ENCODE results near the gene SRSF1. TPM values are rescaled to one million over a fixed set of nuclear protein-coding genes. Genes with fewer than 3 reads are reported as not detected.
"Not testable (repeated sequence)": the region's sequence is repeated elsewhere in the genome, so short reads cannot be mapped to it uniquely, and the experiment has no call there.

The SRSF1 gene
- total RNA-seq, 1 experiment from 2014 or later, result 347 TPM

DNA sequence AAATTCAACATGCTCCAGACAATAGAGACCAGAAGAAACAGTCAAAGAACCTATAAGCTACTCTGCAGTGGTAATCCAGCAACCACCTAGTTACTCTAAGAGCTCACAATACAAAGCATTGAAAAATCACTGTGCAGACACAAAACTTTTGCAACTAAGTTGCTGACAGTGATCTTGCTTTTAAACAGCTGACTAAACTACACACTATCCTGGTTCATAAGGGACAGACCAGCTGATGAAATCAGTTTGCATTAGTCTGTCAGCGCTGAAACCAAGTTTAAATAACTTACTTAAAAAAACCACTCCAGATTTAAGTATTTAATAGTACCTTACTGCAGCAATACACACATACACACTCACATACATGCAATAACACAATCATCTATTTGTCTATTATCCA lies 23.6 kb downstream of the SRSF1 start:
- Histone ChIP-seq H3K27ac (ENCODE audit: low read length) (no peak overlapping the region), H3K4me2 (ENCODE audit: low read depth, low read length, poor library complexity, severe bottlenecking) (no peak overlapping the region), H2AFZ (ENCODE audit: low read length) (no peak overlapping the region), H3K27me3 (ENCODE audit: low read length) (no peaks in the 10 kb centered on the region), H3K4me1 (ENCODE audit: low read length) (peaks cover 35% of the 10 kb centered on the region), H3K4me3 (ENCODE audit: low read length) (no peak overlapping the region), H3K9me3 (ENCODE audit: low read length) (no peaks in the 10 kb centered on the region), H3K36me3 (ENCODE audit: insufficient read depth, low read length) (peaks cover 44% of the 10 kb centered on the region; the same call in 1 of the 2 replicates), H3K9me2 (replicated peaks; ENCODE audit: insufficient read depth, low read length) (no peaks in the 10 kb centered on the region), H3K9ac (ENCODE audit: low read length) (no peak overlapping the region), H3K79me2 (ENCODE audit: low read length) (peaks cover 74% of the 10 kb centered on the region), H4K20me1 (ENCODE audit: insufficient read depth, low read depth, low read length) (no peaks in the 10 kb centered on the region; the same call in 1 of the 2 replicates)
- no peak for DNase-seq

DNA sequence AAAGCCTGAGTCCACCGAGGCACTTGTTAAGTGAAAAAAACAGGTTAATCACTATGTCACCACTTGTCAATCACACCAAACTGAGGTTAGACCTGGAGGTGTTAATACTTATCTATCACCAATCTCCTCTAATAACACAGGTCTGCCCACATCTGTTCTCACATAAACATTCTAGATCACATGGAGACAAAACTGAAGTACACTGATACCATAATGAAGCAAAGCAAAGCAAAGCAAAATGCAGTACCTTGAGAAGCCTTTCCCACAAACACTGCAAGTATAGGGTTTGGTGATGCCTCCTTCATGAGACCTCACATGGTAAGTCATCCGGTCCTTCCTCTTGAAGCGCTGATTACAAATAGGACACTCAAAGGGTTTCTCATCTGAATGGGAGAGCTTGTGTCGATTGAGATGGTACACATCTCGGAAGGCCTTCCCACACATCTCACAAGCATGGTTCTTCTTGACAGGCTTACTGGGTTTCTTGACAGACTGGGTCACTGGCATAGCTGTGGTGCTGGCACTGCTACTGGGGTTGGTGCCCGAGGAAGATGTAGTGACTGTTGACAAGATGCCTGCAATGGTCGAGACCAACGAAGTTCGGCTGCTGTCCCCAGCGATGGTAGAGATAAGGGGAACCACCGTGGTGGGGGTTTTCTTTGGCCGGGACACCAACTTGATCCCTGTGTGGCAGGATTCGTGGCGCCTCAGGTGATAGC lies 24.4 kb downstream of the SRSF1 start:
- no peak overlapping the region for H2AFZ ChIP-seq (ENCODE audit: low read length)
- H3K9me3 ChIP-seq (ENCODE audit: low read length), result no peaks in the 10 kb centered on the region
- peaks cover 74% of the 10 kb centered on the region for H3K79me2 ChIP-seq (ENCODE audit: low read length)
- H3K27me3 ChIP-seq (ENCODE audit: low read length), result no peaks in the 10 kb centered on the region
- no peak overlapping the region for H3K4me2 ChIP-seq (ENCODE audit: low read depth, low read length, poor library complexity, severe bottlenecking)
- H3K36me3 ChIP-seq (ENCODE audit: insufficient read depth, low read length), result peaks cover 50% of the 10 kb centered on the region; the same call in 1 of the 2 replicates
- no peaks in the 10 kb centered on the region; the same call in 1 of the 2 replicates for H4K20me1 ChIP-seq (ENCODE audit: insufficient read depth, low read depth, low read length)
- no peaks in the 10 kb centered on the region for H3K9me2 ChIP-seq (replicated peaks; ENCODE audit: insufficient read depth, low read length)
- H3K9ac ChIP-seq (ENCODE audit: low read length), result no peak overlapping the region
- no peak for DNase-seq
- peaks cover 35% of the 10 kb centered on the region for H3K4me1 ChIP-seq (ENCODE audit: low read length)
- no peak overlapping the region for H3K4me3 ChIP-seq (ENCODE audit: low read length)
- no peak overlapping the region for H3K27ac ChIP-seq (ENCODE audit: low read length)

DNA sequence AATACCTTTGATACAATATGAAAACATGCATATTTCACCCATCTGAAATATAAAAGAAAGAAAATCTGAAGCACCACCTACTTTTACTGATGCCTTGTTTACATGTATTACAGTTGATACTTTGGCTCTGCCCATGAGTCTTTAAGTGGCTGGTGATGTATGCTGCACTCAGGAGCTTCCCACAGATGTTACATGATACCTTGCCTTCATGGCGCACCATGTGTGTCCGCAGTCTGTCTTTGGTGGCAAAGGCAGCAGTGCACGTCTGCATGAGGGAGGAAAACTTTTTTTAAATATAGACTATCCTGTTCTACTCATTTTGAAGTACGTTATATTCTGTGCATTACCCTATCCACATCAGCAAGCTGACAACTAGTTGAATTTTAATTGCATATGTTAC lies 26.5 kb downstream of the SRSF1 start:
- no peaks in the 10 kb centered on the region for H3K9me3 ChIP-seq (ENCODE audit: low read length)
- H3K9me2 ChIP-seq (replicated peaks; ENCODE audit: insufficient read depth, low read length), result no peaks in the 10 kb centered on the region
- peaks cover 22% of the 10 kb centered on the region for H3K4me1 ChIP-seq (ENCODE audit: low read length)
- no peak overlapping the region for H3K9ac ChIP-seq (ENCODE audit: low read length)
- H3K4me3 ChIP-seq (ENCODE audit: low read length), result no peak overlapping the region
- H3K36me3 ChIP-seq (ENCODE audit: insufficient read depth, low read length), result peaks cover 67% of the 10 kb centered on the region
- H3K27me3 ChIP-seq (ENCODE audit: low read length), result no peaks in the 10 kb centered on the region
- no peak overlapping the region for H3K4me2 ChIP-seq (ENCODE audit: low read depth, low read length, poor library complexity, severe bottlenecking)
- no peak overlapping the region for H2AFZ ChIP-seq (ENCODE audit: low read length)
- H3K79me2 ChIP-seq (ENCODE audit: low read length), result peaks cover 53% of the 10 kb centered on the region
- DNase-seq, result no peak
- H4K20me1 ChIP-seq (ENCODE audit: insufficient read depth, low read depth, low read length), result no peaks in the 10 kb centered on the region; the same call in 1 of the 2 replicates
- no peak overlapping the region for H3K27ac ChIP-seq (ENCODE audit: low read length)

DNA sequence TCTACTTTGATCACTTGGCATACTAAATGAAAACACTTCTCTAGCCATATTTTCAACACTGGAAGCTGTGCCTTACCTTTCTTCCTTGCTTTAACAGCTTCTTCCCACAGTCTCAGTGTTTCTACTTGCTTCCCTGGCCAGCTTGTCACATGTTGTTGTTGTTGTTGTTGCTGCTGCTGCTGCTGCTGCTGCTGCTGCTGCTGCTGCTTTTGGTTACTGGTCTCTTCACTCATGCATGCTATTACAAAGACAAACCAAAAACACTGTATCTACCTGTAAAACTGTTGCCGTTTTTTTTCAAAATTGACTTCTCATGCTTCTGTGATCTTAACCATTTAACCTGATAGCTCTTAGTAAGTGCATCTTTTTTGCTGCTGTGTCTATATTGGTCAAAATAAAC lies 28.0 kb downstream of the SRSF1 start:
- no peaks in the 10 kb centered on the region for H3K27me3 ChIP-seq (ENCODE audit: low read length)
- H3K36me3 ChIP-seq (ENCODE audit: insufficient read depth, low read length), result peaks cover 76% of the 10 kb centered on the region
- H3K4me3 ChIP-seq (ENCODE audit: low read length), result no peak overlapping the region
- peaks cover 38% of the 10 kb centered on the region for H3K79me2 ChIP-seq (ENCODE audit: low read length)
- DNase-seq, result no peak
- H3K4me2 ChIP-seq (ENCODE audit: low read depth, low read length, poor library complexity, severe bottlenecking), result no peak overlapping the region
- H3K4me1 ChIP-seq (ENCODE audit: low read length), result peaks cover 7% of the 10 kb centered on the region; the same call in 1 of the 2 replicates
- H3K9me2 ChIP-seq (replicated peaks; ENCODE audit: insufficient read depth, low read length), result no peaks in the 10 kb centered on the region
- H3K27ac ChIP-seq (ENCODE audit: low read length), result no peak overlapping the region
- no peaks in the 10 kb centered on the region for H3K9me3 ChIP-seq (ENCODE audit: low read length)
- no peak overlapping the region for H3K9ac ChIP-seq (ENCODE audit: low read length)
- no peaks in the 10 kb centered on the region for H4K20me1 ChIP-seq (ENCODE audit: insufficient read depth, low read depth, low read length)
- H2AFZ ChIP-seq (ENCODE audit: low read length), result no peak overlapping the region

DNA sequence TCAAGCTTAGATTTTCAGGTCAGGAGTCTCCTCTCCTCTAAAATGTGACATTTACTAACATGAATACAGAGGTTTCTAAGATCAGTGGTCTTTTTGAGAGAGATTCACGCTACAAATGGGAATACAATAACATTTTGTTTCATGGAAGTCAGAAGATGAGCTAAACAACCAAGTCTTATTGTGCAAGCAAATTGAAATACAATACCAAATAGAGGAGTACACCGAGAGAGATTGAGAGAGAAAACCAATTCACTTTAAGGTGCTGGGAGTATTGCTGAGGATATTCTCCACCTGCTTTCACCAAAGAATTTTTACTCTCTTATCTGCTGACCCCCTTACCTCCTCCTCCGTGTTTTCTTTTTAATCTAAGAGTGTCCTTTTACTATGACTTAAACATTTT lies 30.5 kb downstream of the SRSF1 start:
- peaks cover 5% of the 10 kb centered on the region; the same call in 1 of the 2 replicates for H3K4me1 ChIP-seq (ENCODE audit: low read length)
- H3K9ac ChIP-seq (ENCODE audit: low read length), result no peak overlapping the region
- H4K20me1 ChIP-seq (ENCODE audit: insufficient read depth, low read depth, low read length), result no peaks in the 10 kb centered on the region; the same call in 1 of the 2 replicates
- H3K9me2 ChIP-seq (replicated peaks; ENCODE audit: insufficient read depth, low read length), result no peaks in the 10 kb centered on the region
- no peak overlapping the region for H3K4me3 ChIP-seq (ENCODE audit: low read length)
- no peak for DNase-seq
- H2AFZ ChIP-seq (ENCODE audit: low read length), result no peak overlapping the region
- no peaks in the 10 kb centered on the region for H3K27me3 ChIP-seq (ENCODE audit: low read length)
- H3K4me2 ChIP-seq (ENCODE audit: low read depth, low read length, poor library complexity, severe bottlenecking), result no peak overlapping the region
- H3K79me2 ChIP-seq (ENCODE audit: low read length), result peaks cover 13% of the 10 kb centered on the region
- H3K27ac ChIP-seq (ENCODE audit: low read length), result no peak overlapping the region
- peaks cover 72% of the 10 kb centered on the region for H3K36me3 ChIP-seq (ENCODE audit: insufficient read depth, low read length)
- H3K9me3 ChIP-seq (ENCODE audit: low read length), result no peaks in the 10 kb centered on the region

DNA sequence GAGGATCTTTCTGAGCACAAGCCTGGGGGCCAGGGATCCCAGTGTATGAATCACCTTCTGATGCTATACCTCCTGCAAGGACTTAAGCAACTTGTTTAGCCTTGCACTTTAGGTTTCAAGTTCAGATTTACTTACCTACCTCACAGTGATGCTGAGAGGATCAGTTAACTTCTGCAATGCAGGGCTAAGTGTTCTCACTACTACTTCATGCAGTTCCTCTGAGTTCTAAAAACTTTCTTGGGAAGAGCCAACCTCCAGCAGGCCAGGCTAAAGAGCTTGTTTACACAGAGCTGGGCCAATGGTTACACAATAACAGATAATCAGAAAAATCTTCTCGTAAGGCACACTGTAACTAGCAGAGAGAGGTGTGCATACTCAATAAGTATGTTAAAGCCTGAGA lies 32.0 kb downstream of the SRSF1 start:
- Histone ChIP-seq H3K36me3 (ENCODE audit: insufficient read depth, low read length) (peaks cover 56% of the 10 kb centered on the region), H3K9me2 (replicated peaks; ENCODE audit: insufficient read depth, low read length) (no peaks in the 10 kb centered on the region), H3K27me3 (ENCODE audit: low read length) (no peaks in the 10 kb centered on the region), H3K9ac (ENCODE audit: low read length) (no peak overlapping the region), H4K20me1 (ENCODE audit: insufficient read depth, low read depth, low read length) (no peaks in the 10 kb centered on the region; the same call in 1 of the 2 replicates), H3K4me3 (ENCODE audit: low read length) (no peak overlapping the region), H3K27ac (ENCODE audit: low read length) (no peak overlapping the region), H3K9me3 (ENCODE audit: low read length) (no peaks in the 10 kb centered on the region), H3K4me1 (ENCODE audit: low read length) (no peaks in the 10 kb centered on the region), H3K79me2 (ENCODE audit: low read length) (peaks cover 2% of the 10 kb centered on the region; the same call in 1 of the 2 replicates), H3K4me2 (ENCODE audit: low read depth, low read length, poor library complexity, severe bottlenecking) (no peak overlapping the region), H2AFZ (ENCODE audit: low read length) (no peak overlapping the region)
- no peak for DNase-seq

- DNase-seq; H3K27me3 ChIP-seq (ENCODE audit: low read length); H3K27ac ChIP-seq (ENCODE audit: low read length); H3K9me3 ChIP-seq (ENCODE audit: low read length); H3K4me3 ChIP-seq (ENCODE audit: low read length); H2AFZ ChIP-seq (ENCODE audit: low read length); H3K79me2 ChIP-seq (ENCODE audit: low read length); H3K4me2 ChIP-seq (ENCODE audit: low read depth, low read length, poor library complexity, severe bottlenecking); H4K20me1 ChIP-seq (ENCODE audit: insufficient read depth, low read depth, low read length); H3K9ac ChIP-seq (ENCODE audit: low read length); H3K4me1 ChIP-seq (ENCODE audit: low read length); H3K9me2 ChIP-seq (replicated peaks; ENCODE audit: insufficient read depth, low read length): not testable (repeated sequence)
- peaks cover 52% of the 10 kb centered on the region for H3K36me3 ChIP-seq (ENCODE audit: insufficient read depth, low read length)
Observed at GRCh38 chr17:57974053-57974824, 32.8 kb downstream of the SRSF1 start.

DNA sequence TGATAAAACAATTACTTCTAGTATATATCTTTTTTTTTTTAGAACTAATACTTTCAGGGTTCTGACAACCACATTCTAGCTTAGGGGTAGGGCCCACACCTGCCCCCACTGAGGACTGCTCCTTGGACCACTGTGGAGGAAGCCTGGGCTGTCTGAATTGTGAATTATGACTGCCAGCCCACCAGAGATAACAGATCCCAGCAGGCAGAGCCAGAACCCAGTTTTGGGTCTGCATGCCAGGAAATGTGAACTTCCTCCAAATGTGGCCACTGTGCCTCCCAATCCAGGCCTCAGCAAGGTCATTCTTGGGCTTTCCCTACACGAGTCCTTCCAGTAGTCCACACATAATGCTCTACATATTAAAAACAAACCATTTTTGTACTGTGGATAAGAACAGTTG lies 34.9 kb downstream of the SRSF1 start:
- H3K36me3 ChIP-seq (ENCODE audit: insufficient read depth, low read length), result peaks cover 36% of the 10 kb centered on the region
- H2AFZ ChIP-seq (ENCODE audit: low read length), result no peak overlapping the region
- no peaks in the 10 kb centered on the region for H3K79me2 ChIP-seq (ENCODE audit: low read length)
- no peak for DNase-seq
- H3K4me2 ChIP-seq (ENCODE audit: low read depth, low read length, poor library complexity, severe bottlenecking), result no peak overlapping the region
- no peaks in the 10 kb centered on the region for H3K9me3 ChIP-seq (ENCODE audit: low read length)
- no peak overlapping the region for H3K27ac ChIP-seq (ENCODE audit: low read length)
- no peaks in the 10 kb centered on the region; the same call in 1 of the 2 replicates for H4K20me1 ChIP-seq (ENCODE audit: insufficient read depth, low read depth, low read length)
- no peaks in the 10 kb centered on the region for H3K4me1 ChIP-seq (ENCODE audit: low read length)
- no peaks in the 10 kb centered on the region for H3K9me2 ChIP-seq (replicated peaks; ENCODE audit: insufficient read depth, low read length)
- H3K9ac ChIP-seq (ENCODE audit: low read length), result no peak overlapping the region
- H3K4me3 ChIP-seq (ENCODE audit: low read length), result no peak overlapping the region
- H3K27me3 ChIP-seq (ENCODE audit: low read length), result no peaks in the 10 kb centered on the region
